Astrocyte of the spinal cord (primary cell): ENCODE measurements around the gene AKAP17A.

ENCODE experiments used
- DNase-seq: peaks from one replicate; pipeline ENCODE4 v3.0.0; 2011; ENCODE audit warnings: low read depth, low spot score
- H3K4me3 ChIP-seq: 2 replicates; pipeline ENCODE4 v1.5.1; 2011; ENCODE audit warnings: low read depth, mild to moderate bottlenecking, low read length, moderate library complexity
- in situ Hi-C: cut with HindIII; loops from 2 replicates; pipeline ENCODE4 v1.10.0; 2017; ENCODE audit warnings: low sequenced_read_pairs
- TF ChIP-seq, protein P1 (sequence below): IDR thresholded peaks from 2 replicates; pipeline ENCODE4 v1.5.1; 2012; ENCODE audit warnings: low read depth, mild to moderate bottlenecking, low read length, inconsistent platforms

Gene AKAP17A

DNA sequence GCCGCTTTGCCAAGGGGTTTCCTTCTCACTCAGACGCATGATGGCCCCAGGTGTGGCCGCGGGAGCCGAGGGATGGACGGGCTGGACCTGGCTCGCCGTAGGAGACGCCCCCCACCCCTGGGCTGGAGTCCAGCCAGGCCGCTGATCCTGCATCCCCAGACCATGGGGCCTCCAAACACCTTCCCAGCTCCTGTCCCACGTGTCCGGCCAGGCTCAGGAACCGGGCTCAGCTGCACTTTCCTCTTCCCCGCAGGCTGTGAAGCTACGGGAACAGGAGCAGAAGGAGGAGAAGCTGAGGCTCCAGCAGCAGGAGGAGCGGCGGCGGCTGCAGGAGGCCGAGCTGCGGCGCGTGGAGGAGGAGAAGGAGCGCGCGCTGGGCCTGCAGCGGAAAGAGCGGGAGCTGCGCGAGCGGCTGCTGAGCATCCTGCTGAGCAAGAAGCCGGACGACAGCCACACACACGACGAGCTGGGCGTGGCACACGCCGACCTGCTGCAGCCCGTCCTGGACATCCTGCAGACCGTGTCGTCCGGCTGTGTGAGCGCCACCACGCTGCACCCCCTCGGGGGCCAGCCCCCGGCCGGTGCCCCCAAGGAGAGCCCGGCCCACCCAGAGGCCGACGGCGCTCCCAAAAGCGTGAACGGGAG is 9.1 kb downstream of the AKAP17A start:
- in situ Hi-C loops: no loop called here
- DNase-seq: no peak
- TF ChIP-seq, protein P1, sequence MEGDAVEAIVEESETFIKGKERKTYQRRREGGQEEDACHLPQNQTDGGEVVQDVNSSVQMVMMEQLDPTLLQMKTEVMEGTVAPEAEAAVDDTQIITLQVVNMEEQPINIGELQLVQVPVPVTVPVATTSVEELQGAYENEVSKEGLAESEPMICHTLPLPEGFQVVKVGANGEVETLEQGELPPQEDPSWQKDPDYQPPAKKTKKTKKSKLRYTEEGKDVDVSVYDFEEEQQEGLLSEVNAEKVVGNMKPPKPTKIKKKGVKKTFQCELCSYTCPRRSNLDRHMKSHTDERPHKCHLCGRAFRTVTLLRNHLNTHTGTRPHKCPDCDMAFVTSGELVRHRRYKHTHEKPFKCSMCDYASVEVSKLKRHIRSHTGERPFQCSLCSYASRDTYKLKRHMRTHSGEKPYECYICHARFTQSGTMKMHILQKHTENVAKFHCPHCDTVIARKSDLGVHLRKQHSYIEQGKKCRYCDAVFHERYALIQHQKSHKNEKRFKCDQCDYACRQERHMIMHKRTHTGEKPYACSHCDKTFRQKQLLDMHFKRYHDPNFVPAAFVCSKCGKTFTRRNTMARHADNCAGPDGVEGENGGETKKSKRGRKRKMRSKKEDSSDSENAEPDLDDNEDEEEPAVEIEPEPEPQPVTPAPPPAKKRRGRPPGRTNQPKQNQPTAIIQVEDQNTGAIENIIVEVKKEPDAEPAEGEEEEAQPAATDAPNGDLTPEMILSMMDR: no peak
- H3K4me3 ChIP-seq: no peak overlapping the region

DNA sequence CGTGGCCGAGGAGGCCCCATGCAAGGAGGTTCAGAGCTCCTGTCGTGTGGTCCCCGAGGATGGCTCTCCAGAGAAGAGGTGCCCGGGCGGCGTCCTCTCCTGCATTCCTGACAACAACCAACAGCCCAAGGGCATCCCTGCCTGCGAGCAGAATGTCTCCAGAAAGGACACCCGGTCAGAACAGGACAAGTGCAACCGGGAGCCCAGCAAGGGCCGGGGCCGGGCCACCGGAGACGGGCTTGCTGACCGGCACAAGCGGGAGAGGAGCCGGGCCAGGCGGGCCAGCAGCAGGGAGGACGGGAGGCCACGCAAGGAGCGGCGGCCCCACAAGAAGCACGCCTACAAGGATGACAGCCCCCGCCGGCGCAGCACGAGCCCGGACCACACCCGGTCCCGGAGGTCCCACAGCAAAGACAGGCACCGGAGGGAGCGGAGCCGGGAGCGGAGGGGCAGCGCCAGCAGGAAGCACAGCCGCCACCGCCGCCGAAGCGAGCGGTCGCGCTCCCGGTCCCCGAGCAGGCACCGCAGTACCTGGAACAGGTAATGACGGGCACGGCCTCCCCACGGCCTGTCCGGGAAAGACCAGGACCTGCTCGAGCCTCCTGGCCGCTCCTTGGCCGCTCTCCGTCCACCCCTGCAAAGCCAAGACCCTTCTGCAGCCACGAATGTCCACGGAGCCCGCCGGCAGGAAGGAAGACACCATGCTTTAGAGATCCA is 9.8 kb downstream of the AKAP17A start:
- TF ChIP-seq, protein P1: no peak
- no peak for DNase-seq
- no peak overlapping the region for H3K4me3 ChIP-seq
- in situ Hi-C loops: no loop called here

DNA sequence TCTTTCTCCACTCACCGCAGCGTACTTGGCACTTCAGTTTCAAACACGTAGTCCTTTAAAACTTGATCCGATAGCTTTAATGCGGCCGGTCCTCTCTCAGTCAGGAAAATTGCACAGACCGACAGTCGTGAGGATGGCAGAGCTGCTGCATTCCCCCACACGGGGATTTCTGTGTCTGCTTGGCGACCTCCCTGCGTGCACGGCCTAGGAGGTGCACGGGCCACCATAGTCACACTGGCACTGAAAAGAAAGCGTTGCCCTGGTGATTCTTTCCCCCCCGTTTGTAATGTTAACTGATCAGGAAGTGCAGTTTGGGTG is 10.3 kb downstream of the AKAP17A start:
- in situ Hi-C loops: no loop called here

DNA sequence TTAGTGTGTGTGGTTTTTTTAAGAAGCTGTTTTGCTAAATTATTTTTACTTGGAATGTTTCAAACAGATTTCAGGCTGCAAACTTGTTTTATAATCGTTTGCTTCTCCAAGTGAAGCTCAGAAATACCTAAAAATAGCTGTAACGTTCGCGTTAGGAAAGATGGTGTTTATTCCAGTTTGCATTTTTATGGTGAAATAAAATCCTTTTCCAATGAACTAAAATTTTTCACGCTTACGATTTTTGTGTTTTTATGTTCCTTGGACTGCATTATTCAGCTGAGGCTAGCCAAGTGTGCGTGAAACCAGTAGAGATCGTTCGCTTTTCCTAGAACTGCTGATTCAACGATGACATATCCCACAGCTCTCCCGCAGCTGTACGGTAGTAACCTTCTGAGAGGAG is 10.9 kb downstream of the AKAP17A start:
- TF ChIP-seq, protein P1: no peak
- in situ Hi-C loops: no loop called here
- H3K4me3 ChIP-seq: no peak overlapping the region
- no peak for DNase-seq

More for the DNA sequence above, 10.3 kb downstream of the AKAP17A start:
- H3K4me3 ChIP-seq: no peak overlapping the region
- TF ChIP-seq, protein P1: no peak
- DNase-seq: no peak

DNA sequence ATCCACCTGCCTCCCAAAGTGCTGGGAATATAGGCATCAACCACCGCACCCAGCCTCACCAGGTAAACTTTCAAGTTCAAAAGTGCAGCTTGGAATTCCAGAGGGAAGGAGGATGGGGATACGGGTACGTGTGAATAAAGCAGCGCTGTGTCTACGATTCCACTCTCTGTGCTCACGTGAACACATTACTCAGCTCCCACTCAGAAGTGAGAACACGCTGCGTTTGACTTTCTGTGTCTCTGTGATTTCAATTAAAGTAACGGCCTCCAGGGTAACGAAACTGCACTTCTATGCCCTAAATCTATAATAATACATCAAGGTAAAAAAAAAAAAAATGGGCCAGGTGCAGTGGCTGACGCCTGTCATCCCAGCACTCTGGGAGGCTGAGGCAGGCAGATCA is 15.1 kb downstream of the AKAP17A start:
- no peak for DNase-seq
- in situ Hi-C loops: no loop called here
- TF ChIP-seq, protein P1: no peak
- H3K4me3 ChIP-seq: no peak overlapping the region

DNA sequence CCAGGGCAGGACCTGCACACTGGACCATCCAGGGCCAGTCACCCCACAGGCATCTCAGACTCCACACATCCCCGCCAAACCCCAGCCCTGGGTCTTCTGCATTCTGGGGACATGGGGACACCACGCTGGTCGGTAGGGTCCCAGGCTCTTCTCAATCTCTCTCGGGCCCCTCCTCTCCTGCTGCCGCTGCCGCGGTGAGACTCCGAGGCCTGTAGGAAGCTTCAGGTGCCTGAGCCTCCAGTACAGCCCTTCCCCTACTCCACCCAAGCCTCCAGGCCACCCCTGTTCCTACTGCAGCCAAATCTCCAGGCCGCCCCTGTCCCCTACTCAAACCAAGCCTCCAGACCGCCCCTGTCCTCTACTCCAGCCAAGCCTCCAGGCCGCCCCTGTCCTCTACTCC is 17.9 kb downstream of the AKAP17A start:
- in situ Hi-C loops: no loop called here
- TF ChIP-seq, protein P1: no peak
- no peak overlapping the region for H3K4me3 ChIP-seq
- no peak for DNase-seq
